Activated naive CD4-positive, alpha-beta T cell treated with anti-CD3 and anti-CD28 coated beads, Interleukin-2, amount 50 U/mL, for 72 hours (primary cell): ENCODE results near the gene ATXN7L2. TPM values are rescaled to one million over a fixed set of nuclear protein-coding genes. Genes with fewer than 3 reads are reported as not detected.
A peak's percentile ranks its signal among the peaks of the same experiment; 100 is the strongest.
"Not testable (repeated sequence)": the region's sequence is repeated elsewhere in the genome, so short reads cannot be mapped to it uniquely, and the experiment has no call there.

Experiments
- ATAC-seq, 2 donors: fragments of 150-1000 bp; cut with Tn5 transposase; 2 replicates each; pipeline ENCODE4 v1.10.0; 2021; ENCODE audit warnings: mild to moderate bottlenecking in 2 of 2, moderate library complexity in 2 of 2
- DNase-seq, 2 donors: peaks; one replicate each; pipeline ENCODE4 v3.0.0; 2021 to 2022; ENCODE audit warnings: low spot score in 2 of 2
- H3K27ac Mint-ChIP-seq, 2 donors: one replicate each; pipeline ENCODE4 v1.8.0; 2022; ENCODE audit warnings: mild to moderate bottlenecking in 2 of 2, mixed read lengths in 2 of 2
- H3K36me3 Mint-ChIP-seq, 2 donors: one replicate each; pipeline ENCODE4 v1.8.0; 2022; ENCODE audit warnings: mixed read lengths in 2 of 2
- H3K9me3 Mint-ChIP-seq, 2 donors: one replicate each; pipeline ENCODE4 v1.8.0; 2022; ENCODE audit warnings: mixed read lengths in 2 of 2
- total RNA-seq, 2 donors: library from RNA; stranded (reverse); gene quantifications; one replicate each; pipeline ENCODE4 v1.2.3, GENCODE V29; 2022

ATXN7L2 gene
- total RNA-seq, 2 donors from 2014 or later, result 11.5 to 21.9 TPM

DNA sequence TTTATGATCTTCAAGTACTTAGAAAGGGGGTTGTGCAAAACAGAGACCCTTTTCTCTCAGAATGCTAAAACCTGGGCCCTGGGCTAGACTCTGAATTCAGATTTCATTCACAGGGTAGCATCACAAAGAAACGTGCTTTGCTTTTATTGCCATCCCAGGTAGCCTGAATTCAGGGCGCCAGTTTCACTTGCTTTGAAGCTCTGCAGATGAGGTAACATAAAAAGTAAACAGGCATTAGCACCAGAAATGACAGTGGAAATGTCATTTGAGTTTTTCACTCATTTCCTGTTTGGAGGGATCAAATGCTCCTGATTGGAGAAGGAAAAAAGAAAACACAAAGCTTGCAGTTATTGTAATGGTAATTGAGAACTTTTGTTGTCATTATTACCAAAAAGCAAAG lies 14.8 kb upstream of the ATXN7L2 start:
- DNase-seq, result no peak
- H3K36me3 Mint-ChIP-seq, result no peaks in the 10 kb centered on the region

GRCh38 chr1:109470245-109470644 lies 13.5 kb upstream of the ATXN7L2 start:
- no peak for DNase-seq
- Mint-ChIP-seq H3K9me3 (no peaks in the 10 kb centered on the region), H3K36me3 (no peaks in the 10 kb centered on the region), H3K27ac (no peak overlapping the region)
- no peak for ATAC-seq

More for the DNA sequence above, 14.8 kb upstream of the ATXN7L2 start:
- Mint-ChIP-seq H3K9me3 (no peaks in the 10 kb centered on the region), H3K27ac (no peak overlapping the region)
- ATAC-seq, result no peak

DNA sequence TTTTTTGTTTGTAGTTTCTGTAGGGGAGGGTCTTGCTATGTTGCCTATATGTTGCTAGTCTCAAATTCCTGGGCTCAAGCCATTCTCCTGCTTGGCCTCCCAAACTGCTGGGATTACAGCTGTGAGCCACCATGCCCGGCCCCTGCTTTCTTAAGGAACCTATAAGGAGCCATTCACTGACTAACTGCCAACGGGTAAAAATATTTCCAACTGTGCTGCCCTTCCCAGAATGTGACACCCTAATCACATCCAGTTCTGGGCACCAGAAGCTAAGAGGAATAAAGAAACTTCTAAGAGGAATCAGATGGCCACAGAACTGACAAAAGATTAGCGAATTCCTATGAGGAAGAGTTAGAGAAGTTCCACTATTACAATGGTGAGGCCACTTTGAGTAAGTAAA lies 10.9 kb upstream of the ATXN7L2 start:
- no peaks in the 10 kb centered on the region for H3K36me3 Mint-ChIP-seq
- ATAC-seq (no peak), DNase-seq (no peak)
- no peaks in the 10 kb centered on the region for H3K9me3 Mint-ChIP-seq
- H3K27ac Mint-ChIP-seq, result no peak overlapping the region

GRCh38 chr1:109473284-109474057 lies 10.2 kb upstream of the ATXN7L2 start:
- H3K27ac Mint-ChIP-seq, H3K36me3 Mint-ChIP-seq, DNase-seq, ATAC-seq, H3K9me3 Mint-ChIP-seq: not testable (repeated sequence)

DNA sequence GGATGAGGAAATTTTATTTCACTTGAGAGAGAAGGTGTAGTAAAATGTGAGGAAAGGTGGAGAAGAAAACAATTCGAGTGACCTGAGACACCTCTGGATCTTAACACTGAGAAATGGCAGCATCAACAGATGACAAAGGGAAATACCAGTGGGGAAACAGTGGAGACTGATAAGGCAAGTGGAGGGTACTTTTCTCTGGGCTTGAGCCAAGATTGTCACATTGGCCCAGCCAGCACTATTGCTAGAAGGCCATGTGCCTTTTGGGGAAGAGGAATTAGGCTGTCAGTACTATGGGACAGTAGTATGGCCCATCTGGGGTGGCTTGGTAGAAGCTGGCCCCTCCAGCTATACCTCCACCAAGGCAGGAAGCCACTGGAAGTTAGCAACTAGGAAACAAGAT lies 9.0 kb upstream of the ATXN7L2 start:
- H3K36me3 Mint-ChIP-seq, result no peaks in the 10 kb centered on the region
- ATAC-seq (no peak), DNase-seq (no peak)
- no peaks in the 10 kb centered on the region for H3K9me3 Mint-ChIP-seq
- H3K27ac Mint-ChIP-seq, result no peak overlapping the region

DNA sequence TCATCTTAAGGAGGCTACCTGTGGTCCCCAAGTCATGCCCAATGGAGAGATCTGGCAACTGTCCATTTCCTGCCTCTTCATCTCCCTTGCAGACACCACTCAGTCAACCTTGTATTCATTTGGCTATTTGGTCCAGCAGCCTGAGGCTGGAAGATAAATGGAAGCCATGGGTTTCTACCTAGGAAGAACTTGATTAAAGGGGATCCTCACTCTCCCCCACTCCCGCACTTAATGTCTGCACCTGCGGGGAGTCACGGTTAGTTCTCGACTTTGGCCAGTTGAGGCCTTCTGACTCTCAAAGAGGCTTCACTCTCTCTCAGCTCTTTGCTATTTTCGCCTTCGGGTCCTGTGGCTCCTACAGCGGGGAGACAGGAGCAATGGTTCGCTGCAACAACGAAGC lies 8.4 kb upstream of the ATXN7L2 start:
- no peak overlapping the region for H3K27ac Mint-ChIP-seq
- H3K36me3 Mint-ChIP-seq, result no peaks in the 10 kb centered on the region
- DNase-seq, result peak in 1 of 2 donors; percentile 7

DNA sequence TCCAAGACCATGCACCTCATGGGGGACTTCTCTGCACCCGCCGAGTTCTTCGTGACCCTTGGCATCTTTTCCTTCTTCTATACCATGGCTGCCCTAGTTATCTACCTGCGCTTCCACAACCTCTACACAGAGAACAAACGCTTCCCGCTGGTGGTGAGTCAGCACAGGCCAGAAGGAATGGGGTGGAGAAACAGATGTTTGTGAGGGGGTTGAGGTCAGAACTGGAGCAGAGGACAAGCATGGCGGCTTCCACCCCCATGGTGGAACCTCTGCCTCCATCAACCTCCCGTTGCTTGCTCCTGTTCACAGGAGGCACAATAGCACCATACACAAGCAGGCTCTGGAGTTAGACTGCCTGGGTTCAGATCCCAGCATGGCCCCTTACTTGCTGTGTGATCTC lies 6.9 kb upstream of the ATXN7L2 start:
- Mint-ChIP-seq H3K9me3 (no peaks in the 10 kb centered on the region), H3K27ac (no peak overlapping the region), H3K36me3 (no peaks in the 10 kb centered on the region)
- no peak for ATAC-seq
- DNase-seq, result peak in 1 of 2 donors; percentile 35

More for the DNA sequence above, 8.4 kb upstream of the ATXN7L2 start:
- H3K9me3 Mint-ChIP-seq, result no peaks in the 10 kb centered on the region
- no peak for ATAC-seq

GRCh38 chr1:109477821-109478220 lies 5.9 kb upstream of the ATXN7L2 start:
- no peak for DNase-seq
- ATAC-seq, result no peak
- Mint-ChIP-seq H3K27ac (no peak overlapping the region), H3K9me3 (no peaks in the 10 kb centered on the region), H3K36me3 (no peaks in the 10 kb centered on the region)

GRCh38 chr1:109478806-109479205 lies 4.9 kb upstream of the ATXN7L2 start:
- no peak overlapping the region for H3K27ac Mint-ChIP-seq
- H3K36me3 Mint-ChIP-seq, result no peaks in the 10 kb centered on the region
- ATAC-seq, result no peak

DNA sequence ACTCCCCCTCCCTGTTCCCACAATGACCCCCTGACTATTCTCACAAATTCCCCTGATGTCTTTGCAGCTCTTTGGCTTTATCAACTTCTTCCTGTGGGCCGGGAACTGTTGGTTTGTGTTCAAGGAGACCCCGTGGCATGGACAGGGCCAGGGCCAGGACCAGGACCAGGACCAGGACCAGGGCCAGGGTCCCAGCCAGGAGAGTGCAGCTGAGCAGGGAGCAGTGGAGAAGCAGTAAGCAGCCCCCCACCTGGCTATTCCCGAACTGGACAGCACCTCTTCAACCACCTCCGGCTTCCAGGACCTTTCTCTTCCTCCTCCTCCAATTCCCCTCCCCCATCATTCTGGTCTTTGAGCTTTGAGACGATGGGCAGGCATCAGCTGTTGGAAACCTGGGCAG lies 4.4 kb upstream of the ATXN7L2 start:
- Mint-ChIP-seq H3K9me3 (no peaks in the 10 kb centered on the region), H3K36me3 (peaks cover 0 to 3% of the 10 kb centered on the region in 2 donors), H3K27ac (no peak overlapping the region)
- peak in 1 of 2 donors; percentile 26 for DNase-seq
- ATAC-seq, result no peak

More at GRCh38 chr1:109478806-109479205, 4.9 kb upstream of the ATXN7L2 start:
- peak in 1 of 2 donors; percentile 44 for DNase-seq
- H3K9me3 Mint-ChIP-seq, result no peaks in the 10 kb centered on the region

- DNase-seq (peak in 1 of 2 donors; percentile 51), ATAC-seq (no peak)
- peaks cover 0 to 9% of the 10 kb centered on the region in 2 donors for H3K36me3 Mint-ChIP-seq
- no peak overlapping the region for H3K27ac Mint-ChIP-seq
- H3K9me3 Mint-ChIP-seq, result no peaks in the 10 kb centered on the region
These were observed 3.8 kb upstream of the ATXN7L2 start for GRCh38 chr1:109479901-109480300.

DNA sequence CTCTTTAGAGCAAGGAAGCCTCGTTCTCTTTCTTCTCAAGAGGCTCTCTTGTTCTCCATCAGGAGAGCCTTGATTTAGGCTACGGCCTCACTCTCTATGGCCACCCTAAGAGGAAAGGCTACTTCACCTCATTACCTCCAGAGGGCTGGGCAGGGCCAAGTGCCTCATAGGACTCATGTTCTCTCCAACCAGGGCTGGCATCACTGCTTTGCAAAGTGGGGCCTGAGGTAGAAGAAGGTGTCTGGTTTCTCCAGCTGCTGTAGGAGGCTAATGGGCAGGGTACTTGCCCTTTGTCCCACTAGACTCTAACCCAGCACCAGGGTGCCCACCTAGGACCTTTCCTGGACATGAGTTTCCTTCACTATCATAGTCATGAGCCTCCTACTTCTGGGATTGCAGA lies 2.1 kb upstream of the ATXN7L2 start:
- Mint-ChIP-seq H3K36me3 (peaks cover 0 to 9% of the 10 kb centered on the region in 2 donors), H3K27ac (no peak overlapping the region), H3K9me3 (no peaks in the 10 kb centered on the region)
- DNase-seq (peak in 1 of 2 donors; percentile 46), ATAC-seq (no peak)

DNA sequence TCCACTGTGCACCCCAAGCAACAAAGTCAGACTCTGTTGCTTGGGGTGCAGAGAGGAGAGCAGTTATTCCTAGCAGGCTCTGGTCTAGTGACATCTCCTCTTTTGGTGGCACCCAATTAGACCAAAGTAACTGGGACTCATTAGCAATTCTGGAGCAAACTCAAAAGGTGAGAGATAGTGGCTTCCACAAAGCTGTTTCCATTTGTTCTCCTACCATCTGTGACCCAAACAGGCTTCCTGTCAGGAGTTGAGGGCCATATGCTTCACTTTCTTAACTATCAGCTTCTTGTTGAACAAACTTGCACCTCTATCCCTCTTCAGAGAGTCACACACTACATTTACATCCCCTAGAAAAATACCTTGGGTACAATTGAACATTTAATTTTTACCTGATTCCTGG lies 1.5 kb upstream of the ATXN7L2 start:
- DNase-seq (no peak), ATAC-seq (no peak)
- Mint-ChIP-seq H3K36me3 (peaks cover 0 to 9% of the 10 kb centered on the region in 2 donors), H3K9me3 (no peaks in the 10 kb centered on the region), H3K27ac (peak overlapping the region in 1 of 2 donors; percentile 94)

- Mint-ChIP-seq H3K9me3 (no peaks in the 10 kb centered on the region), H3K36me3 (peaks cover 0 to 9% of the 10 kb centered on the region in 2 donors), H3K27ac (peak overlapping the region; percentile 91 to 94)
- peak; percentile 56 to 71 for ATAC-seq
- DNase-seq, result peak; percentile 29 to 65
These were observed 674 bp upstream of the ATXN7L2 start for GRCh38 chr1:109482791-109483671.

DNA sequence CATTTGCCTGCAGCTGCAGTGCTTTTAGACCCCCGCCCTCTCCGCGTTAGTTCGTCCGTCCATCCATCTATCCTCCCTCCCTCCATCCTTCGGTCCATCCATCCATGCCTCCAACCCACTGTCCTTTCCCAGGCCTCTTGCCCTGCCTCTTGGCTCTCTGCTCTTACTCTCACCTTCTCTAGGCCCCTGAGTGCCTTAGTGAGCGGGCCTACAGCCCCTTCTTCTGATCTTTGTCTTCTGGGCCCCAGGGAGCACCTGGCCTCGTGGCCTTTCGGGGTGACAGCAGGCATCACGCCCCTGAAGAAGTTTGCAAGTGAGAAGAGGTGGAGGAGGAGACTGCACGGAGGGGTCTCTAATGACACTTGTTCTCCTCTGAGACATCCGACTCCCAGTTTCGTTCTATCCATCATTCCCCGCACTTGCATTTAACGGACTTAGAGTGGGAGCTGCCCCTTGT lies 842 bp downstream of the ATXN7L2 start:
- no peak for ATAC-seq
- H3K9me3 Mint-ChIP-seq, result no peaks in the 10 kb centered on the region
- peak overlapping the region; percentile 94 for H3K27ac Mint-ChIP-seq
- peaks cover 0 to 9% of the 10 kb centered on the region in 2 donors for H3K36me3 Mint-ChIP-seq
- no peak for DNase-seq

DNA sequence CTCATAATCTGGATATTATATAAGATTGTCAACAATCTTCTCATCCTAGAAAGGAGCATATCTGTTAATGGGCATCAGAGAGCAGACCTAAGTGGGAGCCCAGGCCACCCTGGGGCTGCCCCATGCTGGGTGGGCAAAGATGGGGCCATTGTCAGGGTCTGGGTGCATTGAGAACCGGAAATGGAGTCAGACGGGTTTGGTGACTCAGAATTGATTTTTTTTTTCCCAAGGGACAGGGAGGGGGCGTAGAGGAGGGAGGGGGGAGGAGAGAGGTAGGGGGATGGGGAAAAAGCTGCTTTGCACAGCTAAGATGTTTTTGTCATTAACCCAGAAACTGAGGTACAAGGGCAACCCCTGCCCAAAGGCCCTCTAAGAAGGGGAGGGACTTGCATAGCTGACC lies 1.3 kb downstream of the ATXN7L2 start:
- Mint-ChIP-seq H3K27ac (peak overlapping the region; percentile 94), H3K9me3 (no peaks in the 10 kb centered on the region), H3K36me3 (peaks cover 0 to 9% of the 10 kb centered on the region in 2 donors)
- no peak for DNase-seq
- no peak for ATAC-seq

GRCh38 chr1:109487261-109487660 lies 3.6 kb downstream of the ATXN7L2 start:
- DNase-seq (no peak), ATAC-seq (no peak)
- Mint-ChIP-seq H3K27ac (no peak overlapping the region), H3K36me3 (peaks cover 0 to 9% of the 10 kb centered on the region in 2 donors), H3K9me3 (no peaks in the 10 kb centered on the region)
